H1 (cell line): Measurements from ENCODE around the gene EPS8L1. TPM values are rescaled to one million over a fixed set of nuclear protein-coding genes. Genes with fewer than 3 reads are reported as not detected.

Experiments
- BCL11A ChIP-seq, 2 experiments: IDR thresholded peaks; one replicate each; pipeline ENCODE4 v1.6.1; 2011; ENCODE audit warnings: low read depth in 2 of 2, low read length in 2 of 2, mild to moderate bottlenecking in 2 of 2
- CBX5 ChIP-seq: fragments of 300-800, 300-1000 bp; sonication (generic); IDR thresholded peaks from 2 replicates; pipeline ENCODE4 v1.7.1; 2016; ENCODE audit warnings: antibody characterized with exemption, low read length, low read depth
- CTCF ChIP-seq, 3 experiments: IDR thresholded peaks; 1 replicate in 2 of 3; 2 replicates in 1 of 3; pipeline versions ENCODE4 v1.5.1 to v1.6.1; 2011; ENCODE audit warnings: low read length in 3 of 3, mild to moderate bottlenecking in 3 of 3, inconsistent platforms in 2 of 3, low read depth in 1 of 3, moderate library complexity in 1 of 3; ENCODE audit not compliant: insufficient read depth in 1 of 3; ENCODE audit errors: control extremely low read depth in 1 of 3
- E2F6 ChIP-seq: IDR thresholded peaks from 2 replicates; pipeline ENCODE4 v1.6.1; 2012; ENCODE audit warnings: inconsistent platforms
- EP300 ChIP-seq, 2 experiments: IDR thresholded peaks; 1 replicate in 1 of 2; 2 replicates in 1 of 2; pipeline ENCODE4 v1.6.1; 2011 to 2012; ENCODE audit warnings: low read depth in 2 of 2, low read length in 2 of 2, mild to moderate bottlenecking in 2 of 2, borderline replicate concordance in 1 of 2, inconsistent platforms in 1 of 2, moderate library complexity in 1 of 2
- NANOG ChIP-seq: IDR thresholded peaks from 2 replicates; pipeline ENCODE4 v1.6.1; 2011; ENCODE audit warnings: low read length, low read depth, mild to moderate bottlenecking, inconsistent platforms; ENCODE audit not compliant: insufficient read depth, poor library complexity, severe bottlenecking
- RNF2 ChIP-seq: fragments of 200-900, 300-1000 bp; sonication (generic); IDR thresholded peaks from 2 replicates; pipeline ENCODE4 v1.7.1; 2016; ENCODE audit warnings: borderline replicate concordance, low read depth, mild to moderate bottlenecking, antibody characterized with exemption, low read length; ENCODE audit not compliant: poor library complexity, severe bottlenecking; ENCODE audit errors: missing control alignments
- RXRA ChIP-seq: IDR thresholded peaks from 2 replicates; pipeline ENCODE4 v1.6.1; 2011; ENCODE audit warnings: low read depth, mild to moderate bottlenecking, low read length, moderate library complexity; ENCODE audit not compliant: insufficient read depth
- SP2 ChIP-seq: IDR thresholded peaks from 2 replicates; pipeline ENCODE4 v1.6.1; 2012; ENCODE audit warnings: mild to moderate bottlenecking, low read length, inconsistent platforms
- SUZ12 ChIP-seq: fragments of 200-600 bp; sonication (generic); IDR thresholded peaks from 2 replicates; pipeline ENCODE4 v1.6.1; 2012; ENCODE audit warnings: mild to moderate bottlenecking, inconsistent platforms, low read length, moderate library complexity, mixed read lengths
- polyA plus RNA-seq, 7 experiments: library from polyadenylated mRNA; depleted of rRNA in 3 of 7; stranded (reverse) in 5 of 7; unstranded in 2 of 7; fragments of >200 nt in 5 of 7; fragments of 200-250 nt in 2 of 7; gene quantifications; 1 replicate in 5 of 7; 2 replicates in 1 of 7; 4 replicates in 1 of 7; pipeline versions ENCODE4 v1.2.1 to v1.2.3, GENCODE V29; 2011 to 2013; ENCODE audit warnings: missing spikeins in 2 of 7, mixed read lengths in 2 of 7
- total RNA-seq: library from RNA; stranded (reverse); fragmentation: NEBNext Ultra II Directional; extraction: Animal tissue kit (Norgen Biotek cat#: 25700); gene quantifications from 2 replicates; pipeline ENCODE4 v1.2.1, GENCODE V29; 2021

Gene EPS8L1
- total and polyA plus RNA-seq, 2 of the 8 experiments (the other 6 are each of a cell fraction or from before 2014, with no cell fraction given): 19.8 to 30.2 TPM

- TF ChIP-seq CBX5: no peak
- TF ChIP-seq EP300 (IDR thresholded peaks at IDR 0.05; ENCODE audit: borderline replicate concordance in 1 of 2, low read depth in 2 of 2, low read length in 2 of 2): no peak
- TF ChIP-seq SP2: no peak
- TF ChIP-seq E2F6: no peak
- TF ChIP-seq BCL11A (IDR thresholded peaks at IDR 0.05; ENCODE audit: low read depth in 2 of 2, low read length in 2 of 2): no peak
- no peak for TF ChIP-seq NANOG
- no peak for TF ChIP-seq SUZ12
- TF ChIP-seq RNF2: no peak
- no peak for TF ChIP-seq RXRA
- peak in 1 of 3 experiments; percentile 2; a peak in 1 of 4 replicates for TF ChIP-seq CTCF (IDR thresholded peaks at IDR 0.05; ENCODE audit: control extremely low read depth in 1 of 3, insufficient read depth in 1 of 3, low read depth in 1 of 3, low read length in 3 of 3)
Observed at GRCh38 chr19:55095260-55096060, 19.8 kb downstream of the EPS8L1 start (continued).
